GM21390 (cell line): ENCODE results near the gene SPATA2L.
"Not testable (repeated sequence)": the region's sequence is repeated elsewhere in the genome, so short reads cannot be mapped to it uniquely, and the experiment has no call there.

Experiments used
- ATAC-seq: cut with Tn5 transposase; IDR thresholded peaks from one replicate; pipeline ENCODE4 v1.9.1; 2021; ENCODE audit not compliant: unreplicated experiment

Gene SPATA2L

GRCh38 chr16:89709166-89709565 is 7.7 kb upstream of the SPATA2L start:
- no peak for ATAC-seq

- no peak for ATAC-seq
These were observed 7.0 kb upstream of the SPATA2L start for GRCh38 chr16:89708481-89708931.

- ATAC-seq = no peak
These were observed 6.2 kb upstream of the SPATA2L start for GRCh38 chr16:89707695-89708094.

GRCh38 chr16:89706518-89707260 is 5.2 kb upstream of the SPATA2L start:
- no peak for ATAC-seq

- no peak for ATAC-seq
These were observed 3.5 kb upstream of the SPATA2L start for GRCh38 chr16:89705006-89705405.

- no peak for ATAC-seq
These were observed 2.8 kb upstream of the SPATA2L start for GRCh38 chr16:89704281-89704680.

- no peak for ATAC-seq
These were observed 668 bp downstream of the SPATA2L start for GRCh38 chr16:89700649-89701424.

GRCh38 chr16:89700100-89700648 is 1.3 kb downstream of the SPATA2L start:
- no peak for ATAC-seq

- not testable (repeated sequence) for ATAC-seq
These were observed 1.8 kb downstream of the SPATA2L start for GRCh38 chr16:89699629-89700099.

- not testable (repeated sequence) for ATAC-seq
These were observed 2.8 kb downstream of the SPATA2L start for GRCh38 chr16:89698717-89699116.

GRCh38 chr16:89697616-89698331 is 3.7 kb downstream of the SPATA2L start:
- ATAC-seq = no peak

- no peak for ATAC-seq
These were observed 4.3 kb downstream of the SPATA2L start for GRCh38 chr16:89697161-89697615.

- ATAC-seq = no peak
These were observed 4.8 kb downstream of the SPATA2L start for GRCh38 chr16:89696670-89697128.

- ATAC-seq = no peak
These were observed 5.4 kb downstream of the SPATA2L start for GRCh38 chr16:89695875-89696669.

- no peak for ATAC-seq
These were observed 6.2 kb downstream of the SPATA2L start for GRCh38 chr16:89695086-89695874.

- ATAC-seq = not testable (repeated sequence)
These were observed 6.8 kb downstream of the SPATA2L start for GRCh38 chr16:89694784-89695085.

GRCh38 chr16:89693931-89694783 is 7.3 kb downstream of the SPATA2L start:
- no peak for ATAC-seq

- no peak for ATAC-seq
These were observed 8.2 kb downstream of the SPATA2L start for GRCh38 chr16:89693289-89693731.
